LNCaP clone FGC (cell line): Measurements from ENCODE around the gene UBAP2L.
"Not testable (repeated sequence)": the region's sequence is repeated elsewhere in the genome, so short reads cannot be mapped to it uniquely, and the experiment has no call there.

Experiments used
- DNase-seq: peaks from one replicate; pipeline ENCODE4 v3.0.0-alpha.2; 2011; ENCODE audit warnings: low read depth
- H3K4me3 ChIP-seq: 2 replicates; pipeline ENCODE4 v1.5.1; 2011; ENCODE audit warnings: mild to moderate bottlenecking, low read depth, low read length, control low read depth
- TF ChIP-seq, protein P1 (sequence below): IDR thresholded peaks from 2 replicates; pipeline ENCODE4 v1.5.1; 2012; ENCODE audit warnings: mild to moderate bottlenecking; ENCODE audit not compliant: control insufficient read depth, insufficient read depth; ENCODE audit errors: extremely low read depth

UBAP2L gene

DNA sequence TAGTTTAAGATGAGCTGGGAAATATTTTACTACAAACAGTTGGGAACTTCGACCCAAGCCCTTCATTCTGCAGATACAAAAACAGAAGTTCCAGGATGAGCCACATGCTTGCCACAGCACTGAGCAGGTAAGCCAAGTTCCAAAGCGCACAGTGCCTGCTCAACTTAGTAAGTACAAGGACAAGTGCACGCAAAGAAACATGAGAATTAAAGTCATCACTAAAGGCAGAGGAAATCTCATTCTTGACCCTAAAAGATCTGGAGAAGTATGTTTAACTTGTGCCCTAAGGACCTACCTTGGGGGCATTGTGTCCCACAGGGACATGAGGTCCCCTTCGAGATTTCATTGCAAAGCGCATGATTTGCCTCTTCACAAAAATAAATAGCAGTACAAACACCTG lies 1.2 kb upstream of the UBAP2L start:
- peak overlapping the region; percentile 97 for H3K4me3 ChIP-seq
- DNase-seq = no peak
- TF ChIP-seq, protein P1, sequence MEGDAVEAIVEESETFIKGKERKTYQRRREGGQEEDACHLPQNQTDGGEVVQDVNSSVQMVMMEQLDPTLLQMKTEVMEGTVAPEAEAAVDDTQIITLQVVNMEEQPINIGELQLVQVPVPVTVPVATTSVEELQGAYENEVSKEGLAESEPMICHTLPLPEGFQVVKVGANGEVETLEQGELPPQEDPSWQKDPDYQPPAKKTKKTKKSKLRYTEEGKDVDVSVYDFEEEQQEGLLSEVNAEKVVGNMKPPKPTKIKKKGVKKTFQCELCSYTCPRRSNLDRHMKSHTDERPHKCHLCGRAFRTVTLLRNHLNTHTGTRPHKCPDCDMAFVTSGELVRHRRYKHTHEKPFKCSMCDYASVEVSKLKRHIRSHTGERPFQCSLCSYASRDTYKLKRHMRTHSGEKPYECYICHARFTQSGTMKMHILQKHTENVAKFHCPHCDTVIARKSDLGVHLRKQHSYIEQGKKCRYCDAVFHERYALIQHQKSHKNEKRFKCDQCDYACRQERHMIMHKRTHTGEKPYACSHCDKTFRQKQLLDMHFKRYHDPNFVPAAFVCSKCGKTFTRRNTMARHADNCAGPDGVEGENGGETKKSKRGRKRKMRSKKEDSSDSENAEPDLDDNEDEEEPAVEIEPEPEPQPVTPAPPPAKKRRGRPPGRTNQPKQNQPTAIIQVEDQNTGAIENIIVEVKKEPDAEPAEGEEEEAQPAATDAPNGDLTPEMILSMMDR = no peak

DNA sequence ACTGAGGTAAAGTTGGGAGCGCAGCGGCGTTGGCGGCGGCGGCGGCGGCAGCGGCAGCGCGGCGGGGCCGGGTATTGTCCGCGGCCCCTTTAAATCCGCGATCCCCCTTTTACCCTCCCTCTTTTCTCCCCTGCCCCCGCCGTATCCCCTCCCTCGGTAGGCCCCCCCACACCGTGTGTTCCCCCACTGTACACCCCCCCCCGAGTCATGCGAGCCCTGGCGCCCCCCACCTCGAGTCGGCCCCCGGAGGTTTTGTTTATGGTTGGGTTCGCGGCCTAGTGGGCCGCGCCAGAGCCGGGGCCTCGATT lies 169 bp downstream of the UBAP2L start:
- TF ChIP-seq, protein P1 = no peak
- peak overlapping the region; percentile 97 for H3K4me3 ChIP-seq
- no peak for DNase-seq

DNA sequence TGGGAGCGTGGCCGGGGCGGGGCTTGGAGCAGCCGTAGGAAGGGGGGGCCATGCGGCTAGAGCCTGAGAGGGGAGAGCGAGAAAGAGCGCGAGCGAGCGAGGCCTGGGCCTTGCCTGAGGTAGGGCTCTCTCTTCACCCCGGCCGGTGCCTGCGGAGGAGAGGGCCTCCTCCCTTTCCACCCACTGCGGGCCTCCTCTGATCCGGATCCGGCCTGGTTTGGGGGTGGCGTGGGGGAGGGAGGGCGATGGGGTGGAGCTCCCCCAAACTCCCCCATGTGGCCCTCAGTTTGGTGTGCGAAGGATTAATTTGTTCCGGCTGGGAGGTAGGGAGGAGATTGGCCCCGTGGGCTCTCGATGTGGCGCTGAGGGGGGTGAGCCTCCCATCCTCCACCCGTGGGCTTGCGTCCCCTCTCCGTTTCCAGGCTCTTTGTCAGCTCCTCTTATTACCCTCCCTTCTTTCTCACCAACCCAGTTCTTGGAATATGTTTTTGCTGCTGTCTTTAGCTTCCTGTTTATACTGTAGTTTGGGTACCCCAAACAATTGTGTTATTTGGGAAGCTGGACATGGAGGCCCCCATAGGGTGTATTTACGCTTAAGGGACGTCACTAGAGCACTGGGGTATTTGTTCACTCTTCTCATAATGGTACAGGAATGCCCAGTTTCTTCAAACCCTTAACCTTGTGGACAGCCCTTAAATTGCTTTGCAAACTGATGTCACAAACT lies 685 bp downstream of the UBAP2L start:
- DNase-seq = no peak
- TF ChIP-seq, protein P1 = no peak
- H3K4me3 ChIP-seq = peak overlapping the region; percentile 97

DNA sequence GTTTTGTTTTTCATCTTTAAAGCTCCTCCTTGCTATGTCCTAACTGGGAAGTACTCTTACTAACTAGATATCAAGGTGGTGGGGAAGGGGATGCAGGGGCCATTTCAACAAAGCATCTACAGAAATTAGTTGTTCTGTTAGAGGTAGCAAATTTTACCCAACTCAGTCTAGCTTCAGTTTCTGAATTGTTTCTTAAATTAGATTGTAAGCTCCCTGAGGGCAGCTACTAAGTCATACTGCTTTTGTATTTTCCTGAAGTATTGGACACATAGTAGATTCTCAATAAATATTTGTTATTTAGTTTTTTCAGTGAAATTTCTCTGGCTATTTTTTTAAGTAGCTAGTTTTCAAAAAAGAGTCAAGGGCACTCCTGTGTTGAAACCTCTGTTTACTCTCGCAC lies 1.8 kb downstream of the UBAP2L start:
- no peak overlapping the region; the same call in 1 of the 2 replicates for H3K4me3 ChIP-seq
- DNase-seq = no peak
- TF ChIP-seq, protein P1 = no peak

DNA sequence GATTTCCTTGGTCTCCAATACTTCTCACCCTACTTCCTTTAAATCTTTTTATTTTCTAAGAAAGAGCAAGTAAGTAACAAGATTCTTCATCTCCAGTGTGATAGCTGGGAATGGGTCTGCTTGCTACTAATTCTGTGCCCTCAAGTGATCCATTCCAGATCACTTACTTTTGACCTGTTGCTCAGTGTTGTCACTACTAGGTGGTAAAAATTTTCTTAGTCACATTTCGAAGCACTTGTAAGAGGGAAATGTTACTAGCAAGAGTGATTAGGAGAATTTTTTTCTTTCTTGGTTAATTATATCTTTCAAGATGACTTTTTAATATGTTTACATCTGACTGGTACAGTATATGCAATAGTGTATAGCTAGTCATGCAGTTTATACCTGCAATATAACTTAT lies 2.2 kb downstream of the UBAP2L start:
- no peak for DNase-seq
- H3K4me3 ChIP-seq = no peak overlapping the region
- TF ChIP-seq, protein P1 = no peak

DNA sequence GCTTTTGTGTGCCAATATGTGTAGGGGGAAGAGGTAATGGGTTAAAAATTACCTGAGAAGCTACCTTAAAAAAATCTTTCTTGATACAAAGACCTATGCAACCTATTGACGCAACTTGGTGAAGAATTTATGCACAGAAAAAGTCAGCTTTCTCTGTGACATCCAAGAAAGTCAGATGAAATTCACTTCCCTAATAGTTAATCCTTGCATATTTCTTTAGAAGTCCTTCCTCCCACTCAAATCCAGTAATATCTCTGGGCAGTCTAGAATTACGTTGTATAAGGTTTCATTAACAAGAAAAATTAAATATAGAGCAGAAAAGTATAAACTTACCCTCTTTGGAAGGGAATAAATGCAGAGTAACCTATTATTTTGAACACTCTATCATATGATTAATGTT lies 2.9 kb downstream of the UBAP2L start:
- H3K4me3 ChIP-seq = no peak overlapping the region
- DNase-seq = no peak
- TF ChIP-seq, protein P1 = no peak

DNA sequence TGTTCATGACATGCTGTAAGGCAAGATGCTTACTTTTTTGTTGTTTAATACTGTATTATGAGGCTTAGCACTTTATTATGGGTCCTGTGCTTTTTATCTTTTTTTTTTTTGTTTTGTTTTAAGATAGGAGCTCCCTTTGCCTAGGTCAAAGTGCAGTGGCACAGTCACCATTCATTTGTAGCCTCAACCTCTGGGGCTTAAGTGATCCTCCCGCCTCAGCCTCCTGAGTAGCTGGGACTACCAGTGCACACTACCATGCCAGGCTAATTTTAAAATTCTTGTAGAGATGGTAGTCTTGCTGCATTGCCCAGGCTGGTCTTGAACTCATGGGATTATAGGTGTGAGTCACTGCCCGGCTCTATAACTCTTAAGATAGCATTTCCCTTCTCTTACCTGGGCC lies 4.6 kb downstream of the UBAP2L start:
- TF ChIP-seq, protein P1 = no peak
- DNase-seq = no peak
- H3K4me3 ChIP-seq = no peak overlapping the region

DNA sequence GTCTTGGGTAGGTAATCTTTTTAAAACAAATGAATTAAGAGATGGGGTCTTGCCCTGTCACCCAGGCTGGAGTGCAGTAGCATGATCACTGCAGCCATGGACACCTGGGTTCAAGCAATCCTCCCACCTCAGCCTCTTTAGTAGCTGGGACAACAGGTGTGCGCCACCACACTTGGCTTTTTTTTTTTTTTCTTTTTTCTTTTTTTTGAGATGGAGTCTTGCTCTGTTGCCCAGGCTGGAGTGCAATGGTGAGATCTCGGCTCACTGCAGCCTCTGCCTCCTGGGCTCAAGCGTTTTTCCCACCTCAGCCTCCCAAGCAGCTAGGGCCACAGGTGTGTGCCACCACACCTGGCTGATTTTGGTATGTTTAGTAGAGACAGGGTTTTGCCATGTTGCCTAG lies 10.4 kb downstream of the UBAP2L start:
- DNase-seq, H3K4me3 ChIP-seq: not testable (repeated sequence)

DNA sequence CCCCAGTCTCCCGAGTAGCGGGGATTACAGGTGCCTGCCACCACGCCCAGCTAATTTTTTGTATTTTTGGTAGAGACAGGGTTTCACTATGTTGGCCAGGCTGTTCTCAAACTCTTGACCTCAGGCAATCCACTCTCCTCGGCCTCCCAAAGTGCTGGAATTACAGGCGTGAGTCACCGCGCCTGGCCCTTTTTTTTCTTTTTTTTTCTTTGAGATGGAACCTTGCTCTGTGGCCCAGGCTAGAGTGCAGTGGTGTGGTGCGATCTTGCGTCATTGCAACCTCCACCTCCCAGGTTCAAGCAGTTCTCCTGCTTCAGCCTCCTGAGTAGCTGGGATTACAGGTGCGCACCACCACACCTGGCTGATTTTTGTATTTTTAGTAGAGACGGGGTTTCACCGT lies 12.4 kb downstream of the UBAP2L start:
- H3K4me3 ChIP-seq, DNase-seq: not testable (repeated sequence)
